Measurements from ENCODE around the gene WASF2.
"Not testable (repeated sequence)": the region's sequence is repeated elsewhere in the genome, so short reads cannot be mapped to it uniquely, and the experiment has no call there.

WASF2 gene

GRCh38 chr1:27521861-27522431 is 32.0 kb upstream of the WASF2 start:
- no peak for DNase-seq (ENCODE audit: low read depth)

DNA sequence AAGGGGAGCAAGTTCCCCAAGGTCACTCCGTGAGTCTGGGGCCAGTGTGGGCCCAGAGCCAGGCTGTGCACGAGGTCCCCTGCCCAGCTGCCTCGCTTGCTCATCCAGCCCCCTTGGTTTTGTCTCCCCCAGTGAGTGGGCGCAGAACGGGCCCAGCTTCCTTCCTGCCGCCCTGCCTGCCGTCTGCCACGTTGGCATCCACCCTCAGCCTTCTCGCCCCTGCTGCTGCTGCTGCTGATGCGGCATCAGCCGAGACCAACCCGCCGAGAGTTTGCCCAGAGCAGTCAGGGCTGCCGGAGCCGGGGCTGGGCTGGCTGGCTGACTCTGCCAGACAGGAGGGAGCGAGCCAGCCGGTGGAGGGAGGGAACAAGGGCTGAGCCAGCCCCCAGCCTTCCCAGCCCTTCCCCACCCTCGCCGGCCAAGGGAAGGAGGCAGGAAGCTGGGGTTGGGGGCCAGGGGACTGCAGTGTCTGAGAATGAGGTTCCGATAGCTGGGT is 31.4 kb upstream of the WASF2 start:
- DNase-seq (ENCODE audit: low read depth) = no peak

DNA sequence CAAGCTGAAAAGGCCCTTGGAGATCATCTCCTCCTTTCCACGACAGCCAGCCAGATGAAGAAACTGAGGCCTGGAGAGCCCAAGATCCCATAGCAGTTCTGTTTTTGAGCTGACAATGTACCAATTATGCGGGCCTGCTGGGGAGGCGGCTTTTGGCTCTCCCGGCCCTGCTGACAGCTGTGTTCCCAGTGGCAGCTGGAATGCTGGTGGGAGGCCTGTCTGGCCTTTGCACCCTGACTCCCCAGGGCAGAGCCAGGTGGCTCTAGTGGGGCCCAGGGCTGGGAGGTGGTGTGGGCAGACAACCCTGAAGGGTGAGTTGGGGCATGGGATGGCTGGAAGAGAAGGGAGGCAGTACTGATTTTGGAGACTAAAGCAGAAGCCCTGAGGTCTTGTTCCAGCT is 30.7 kb upstream of the WASF2 start:
- no peak for DNase-seq (ENCODE audit: low read depth)

DNA sequence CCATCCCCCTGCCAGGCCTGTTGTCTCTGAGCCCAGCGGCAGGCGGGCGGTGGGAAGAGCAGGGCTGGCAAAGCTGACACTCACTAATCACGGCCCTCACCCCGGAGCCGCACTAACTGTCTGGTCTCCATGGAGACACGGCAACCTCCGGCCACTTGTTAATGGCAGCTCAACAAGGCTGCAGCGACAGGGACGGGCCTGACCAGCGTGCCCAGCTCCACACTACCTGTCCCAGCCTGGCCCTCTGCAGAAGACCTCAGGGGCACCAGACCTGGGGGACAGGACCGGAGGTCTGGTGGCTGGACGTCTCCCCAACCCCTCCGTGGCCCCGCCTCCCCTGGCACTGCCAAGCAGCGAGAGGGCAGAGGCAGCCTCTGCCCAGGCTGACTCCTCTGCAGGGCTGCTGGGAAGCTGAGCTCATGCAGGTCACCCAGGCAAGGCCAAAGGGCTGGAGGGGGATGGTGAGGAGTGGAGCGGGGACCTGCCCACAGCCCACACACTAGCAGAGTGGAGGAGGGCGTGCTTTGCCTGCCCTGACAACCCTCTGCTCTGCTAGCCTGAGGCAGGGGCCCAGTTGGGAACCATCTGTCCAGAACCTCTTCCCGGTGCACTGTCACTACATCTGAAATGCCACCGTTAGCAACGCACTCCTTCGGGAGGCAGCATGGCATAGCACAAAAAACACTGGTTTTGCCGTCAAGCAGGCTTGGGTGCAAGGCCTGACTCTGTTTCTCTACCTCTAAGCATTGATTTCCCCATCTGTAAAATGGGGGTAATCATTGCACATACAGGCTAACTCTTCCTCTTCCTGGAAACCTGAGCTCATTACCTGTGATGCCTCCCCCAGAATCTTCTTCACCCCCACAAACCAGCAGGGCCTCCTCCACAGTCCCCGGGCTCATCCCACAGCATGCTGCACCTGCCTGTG is 29.6 kb upstream of the WASF2 start:
- DNase-seq (ENCODE audit: low read depth) = no peak

GRCh38 chr1:27518808-27519207 is 28.8 kb upstream of the WASF2 start:
- no peak for DNase-seq (ENCODE audit: low read depth)

GRCh38 chr1:27517907-27518718 is 28.1 kb upstream of the WASF2 start:
- DNase-seq (ENCODE audit: low read depth) = no peak

DNA sequence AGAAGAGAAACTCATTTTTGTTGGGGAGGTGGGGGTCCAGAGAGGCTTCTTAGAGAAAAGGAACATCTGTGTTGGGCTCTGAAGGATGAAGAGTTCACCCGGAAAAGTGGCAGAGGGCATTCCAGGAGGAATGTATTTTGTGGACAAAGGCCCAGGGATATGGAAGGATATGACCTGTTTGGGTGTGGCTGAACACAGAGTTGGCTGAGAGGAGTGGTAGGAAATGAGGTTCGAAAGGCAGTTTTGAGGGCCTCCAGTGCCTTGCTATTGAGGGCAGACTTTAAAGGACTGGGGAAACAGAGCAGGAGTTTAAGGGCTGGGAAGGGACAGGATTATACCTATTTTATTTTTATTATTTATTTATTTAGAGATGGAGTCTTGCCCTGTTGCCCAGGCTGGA is 27.3 kb upstream of the WASF2 start:
- no peak for DNase-seq (ENCODE audit: low read depth)

DNA sequence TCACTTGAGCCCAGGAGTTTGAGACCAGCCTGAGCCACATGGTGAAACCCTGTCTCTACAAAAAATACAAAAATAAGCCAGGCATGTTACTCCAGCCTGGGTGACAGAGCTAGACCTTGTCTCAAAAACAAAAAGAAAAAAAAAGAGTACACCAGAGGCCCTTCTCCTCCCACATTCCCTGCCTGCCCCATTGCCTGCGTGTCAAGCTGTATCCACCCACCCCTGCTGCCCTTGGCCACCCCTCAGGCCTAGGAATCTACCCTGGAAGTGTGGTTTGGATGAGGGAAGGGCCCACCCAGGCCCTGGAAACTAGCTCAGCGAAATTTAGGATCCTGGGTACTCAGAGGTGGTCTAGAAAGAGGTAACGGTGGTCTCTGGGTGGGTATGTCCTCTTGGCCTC is 25.7 kb upstream of the WASF2 start:
- DNase-seq (ENCODE audit: low read depth) = no peak

DNA sequence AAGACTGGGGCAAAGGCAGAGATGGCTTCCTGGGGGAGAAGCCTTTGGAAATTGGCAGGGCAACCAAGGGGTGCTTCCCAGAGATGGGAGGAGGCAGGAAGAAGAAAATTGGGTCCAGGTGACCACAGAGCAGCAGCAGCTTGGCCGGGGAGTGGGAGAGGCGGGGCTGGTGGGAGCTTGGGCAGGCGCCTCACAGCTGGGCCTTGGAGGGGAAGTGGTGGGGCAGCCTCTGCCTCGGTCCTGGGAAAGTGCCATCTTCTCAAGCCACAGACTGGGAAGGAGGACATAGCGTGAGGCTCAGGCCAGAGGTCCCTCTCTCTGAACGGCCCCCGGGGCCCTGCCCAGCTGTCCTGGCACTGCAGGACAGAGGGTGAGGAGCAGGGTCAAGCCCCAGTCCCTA is 24.0 kb upstream of the WASF2 start:
- DNase-seq (ENCODE audit: low read depth) = no peak

DNA sequence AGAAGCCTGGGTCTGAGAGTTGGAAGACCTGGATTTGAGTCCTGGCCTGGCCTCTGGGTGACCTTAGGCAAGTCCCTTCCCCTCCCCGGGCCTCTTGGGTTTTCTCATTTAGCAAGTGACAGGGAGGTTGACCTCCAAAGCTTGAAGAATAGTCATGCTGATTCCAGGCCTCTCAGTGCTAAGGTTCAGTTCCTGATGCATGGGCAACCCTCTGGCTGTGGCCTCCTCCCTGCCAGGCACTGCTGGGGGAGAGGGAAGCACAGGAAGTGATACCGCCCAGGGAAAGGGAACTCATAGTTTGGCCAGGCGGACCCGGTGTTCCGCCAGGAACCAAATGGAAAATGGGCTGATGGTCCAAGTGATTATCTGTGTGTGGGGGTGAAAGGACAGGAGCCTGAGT is 23.6 kb upstream of the WASF2 start:
- DNase-seq (ENCODE audit: low read depth) = no peak

- no peak for DNase-seq (ENCODE audit: low read depth)
These were observed 19.4 kb upstream of the WASF2 start for GRCh38 chr1:27509127-27510080.

- no peak for DNase-seq (ENCODE audit: low read depth)
These were observed 18.1 kb upstream of the WASF2 start for GRCh38 chr1:27507960-27508665.

GRCh38 chr1:27506703-27507102 is 16.7 kb upstream of the WASF2 start:
- DNase-seq (ENCODE audit: low read depth) = no peak

GRCh38 chr1:27505420-27505680 is 15.4 kb upstream of the WASF2 start:
- DNase-seq (ENCODE audit: low read depth) = no peak

DNA sequence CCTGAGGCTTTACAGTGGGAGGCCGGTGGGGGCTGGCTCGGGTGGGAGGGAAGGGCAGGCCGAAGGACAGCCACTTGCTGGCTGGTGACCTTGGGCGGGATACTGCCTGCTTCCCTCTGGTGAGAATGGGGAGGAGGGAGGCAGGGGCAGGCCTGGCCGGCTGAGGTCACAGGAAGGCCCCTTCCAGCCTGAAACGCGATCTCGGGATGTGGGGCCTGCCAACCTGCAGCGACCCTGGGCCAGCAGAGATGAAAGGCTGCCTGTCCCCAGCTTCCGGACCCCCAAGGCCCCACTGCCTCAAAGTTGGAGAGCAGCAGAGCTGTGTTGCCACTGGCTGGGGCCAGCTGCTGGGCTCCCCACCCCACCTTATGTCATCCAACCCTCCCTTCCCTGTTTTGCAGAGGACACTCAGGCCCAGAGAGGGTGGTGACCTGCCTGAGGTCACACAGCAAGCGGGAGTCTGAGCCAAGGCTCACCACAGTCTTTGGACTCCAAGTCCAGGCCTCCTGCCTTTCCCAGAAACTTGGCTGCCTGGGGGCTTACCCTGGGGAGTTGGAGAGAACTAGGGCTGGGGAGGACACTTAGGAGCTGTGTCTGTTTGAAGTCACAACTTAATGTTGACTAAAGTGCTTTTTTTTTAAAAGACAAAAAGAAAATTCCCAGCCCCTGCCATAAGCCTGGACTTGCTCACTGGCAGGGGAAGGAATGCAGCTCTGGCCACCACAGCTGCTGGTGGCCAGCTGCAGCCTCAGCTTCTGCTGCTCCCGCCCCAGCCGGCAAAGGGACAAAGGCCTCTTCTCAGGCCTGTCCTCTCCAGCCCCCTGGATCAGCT is 14.8 kb upstream of the WASF2 start:
- no peak for DNase-seq (ENCODE audit: low read depth)

- DNase-seq (ENCODE audit: low read depth) = no peak
These were observed 14.0 kb upstream of the WASF2 start for GRCh38 chr1:27503844-27504587.

GRCh38 chr1:27503033-27503432 is 13.1 kb upstream of the WASF2 start:
- DNase-seq (ENCODE audit: low read depth) = no peak

GRCh38 chr1:27501159-27501558 is 11.2 kb upstream of the WASF2 start:
- not testable (repeated sequence) for DNase-seq (ENCODE audit: low read depth)

GRCh38 chr1:27499142-27499541 is 9.2 kb upstream of the WASF2 start:
- no peak for DNase-seq (ENCODE audit: low read depth)
